ENCODE results near the gene ABCB11.

Gene ABCB11

DNA sequence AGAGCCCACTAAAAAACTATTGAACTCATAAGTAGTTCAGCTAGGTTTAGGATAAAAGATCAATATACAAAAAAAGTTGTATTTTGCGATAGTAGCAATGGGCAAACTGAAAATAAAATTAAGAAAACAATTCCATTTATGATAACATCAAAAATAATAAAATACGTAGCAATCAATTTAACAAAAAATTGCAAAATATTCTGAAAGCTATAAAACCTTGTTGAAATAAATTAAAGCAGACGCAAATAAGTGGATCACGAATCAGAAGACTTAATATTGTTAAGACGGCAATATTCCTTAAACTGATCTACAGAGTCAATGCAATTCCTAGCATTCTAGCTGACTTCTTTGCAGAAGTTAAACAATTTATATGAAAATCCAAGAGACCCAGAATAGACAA lies 24.5 kb downstream of the ABCB11 start:
- no peak for DNase-seq

DNA sequence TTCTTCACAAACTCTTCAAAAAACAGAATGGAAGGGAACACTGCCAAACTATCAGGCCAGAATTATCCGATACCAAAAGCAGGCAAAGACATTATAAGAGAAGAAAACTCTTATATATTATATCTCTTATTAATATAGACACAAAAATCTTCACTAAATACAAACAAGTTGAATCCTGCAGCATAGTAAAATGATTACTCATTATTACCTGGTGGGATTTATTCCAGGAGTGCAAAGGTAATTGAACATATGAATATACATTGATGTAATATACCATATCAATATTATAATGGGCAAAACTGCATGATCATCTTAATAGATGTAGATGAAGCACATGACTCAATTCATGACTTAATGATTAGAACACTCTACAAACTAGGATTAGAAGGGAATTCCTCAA lies 25.1 kb downstream of the ABCB11 start:
- no peak for DNase-seq

DNA sequence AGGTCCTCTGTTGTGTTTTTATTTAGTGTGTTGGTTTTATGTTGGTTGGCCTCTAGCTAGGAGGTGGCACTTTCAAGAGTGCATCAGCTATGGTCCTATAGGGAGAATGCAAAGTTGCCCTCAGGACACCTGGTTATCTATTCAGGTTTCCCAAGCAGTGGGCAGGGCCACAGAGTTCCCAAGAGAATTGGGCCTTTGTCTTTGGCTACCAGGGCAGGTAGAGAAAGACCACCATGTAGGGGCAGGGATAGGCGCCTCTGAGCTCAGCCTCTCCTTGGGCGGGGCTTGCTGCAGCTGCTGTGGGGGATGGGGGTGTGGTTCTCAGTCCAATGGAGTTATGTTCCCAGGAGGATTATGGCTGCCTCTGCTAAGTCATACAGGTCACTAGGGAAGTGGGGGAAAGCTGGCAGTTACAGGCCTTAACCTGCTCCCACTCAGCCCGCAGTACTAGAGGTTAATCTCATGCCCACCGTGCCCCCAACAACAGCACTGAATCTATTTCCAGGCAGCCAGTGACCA lies 26.0 kb downstream of the ABCB11 start:
- DNase-seq: no peak

GRCh38 chr2:169002161-169002738 lies 28.9 kb downstream of the ABCB11 start:
- no peak for DNase-seq

GRCh38 chr2:169001116-169001815 lies 29.9 kb downstream of the ABCB11 start:
- DNase-seq: no peak

DNA sequence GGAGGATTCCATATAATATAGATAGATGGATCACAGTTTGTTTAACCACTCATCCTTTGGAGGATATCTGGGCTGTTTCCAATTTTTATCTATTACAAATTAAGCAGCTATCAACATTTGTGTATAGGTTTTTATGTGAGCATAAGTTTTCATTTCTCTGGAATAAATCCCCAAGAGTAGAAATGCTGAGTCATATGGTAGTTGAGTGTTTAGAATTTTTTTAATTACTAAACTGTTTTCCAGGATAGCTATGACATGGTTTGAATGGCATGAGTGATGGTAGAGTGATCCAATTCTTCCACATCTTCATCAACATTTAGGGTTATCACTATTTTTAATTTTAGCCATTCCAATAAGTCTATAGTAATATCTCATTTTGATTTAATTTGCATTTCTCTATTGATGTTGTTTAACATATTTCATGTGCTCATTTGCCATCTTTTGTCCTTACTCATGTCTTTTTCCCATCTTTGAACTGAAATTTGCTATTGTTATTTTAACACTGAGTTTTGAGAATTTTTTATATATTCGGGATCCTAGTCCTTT lies 31.4 kb downstream of the ABCB11 start:
- no peak for DNase-seq

GRCh38 chr2:168998609-168999211 lies 32.4 kb downstream of the ABCB11 start:
- no peak for DNase-seq

DNA sequence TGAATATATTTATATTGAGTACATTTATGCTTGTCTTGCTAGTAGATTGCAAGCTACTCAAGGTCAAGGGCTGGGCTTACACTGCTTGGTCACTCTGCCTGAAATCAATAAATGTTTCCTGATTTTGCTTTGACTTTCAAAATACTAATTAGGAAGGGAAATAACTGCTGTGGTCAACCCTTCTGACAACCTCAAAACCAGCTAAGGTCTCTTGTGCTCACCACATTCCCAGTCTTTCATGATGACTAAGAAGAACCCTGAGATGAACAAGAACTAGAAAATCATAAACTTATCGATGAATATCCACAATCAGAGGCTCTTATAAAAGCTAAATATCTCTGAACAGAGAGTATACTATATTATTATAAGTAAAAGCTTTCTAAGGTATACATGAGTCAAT lies 33.3 kb downstream of the ABCB11 start:
- no peak for DNase-seq

DNA sequence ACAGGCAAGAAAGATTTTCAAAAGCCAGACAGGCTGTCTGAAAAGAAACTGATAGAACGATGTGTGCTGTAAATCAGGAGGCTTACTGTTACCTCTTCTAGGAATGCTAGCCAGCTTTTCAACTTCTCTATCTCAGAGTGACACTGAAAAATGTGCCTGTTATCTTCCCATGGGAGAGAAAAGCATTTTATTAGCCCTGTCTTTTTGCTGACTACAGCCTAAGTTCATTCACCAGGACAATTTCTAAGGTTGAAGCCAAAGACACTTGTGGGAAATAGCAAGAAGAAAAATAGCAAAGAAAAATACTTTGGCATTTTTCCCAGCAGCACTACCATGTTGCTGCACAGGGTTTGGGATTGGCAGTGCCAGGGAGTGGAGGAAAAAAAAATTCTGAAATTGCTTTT lies 34.0 kb downstream of the ABCB11 start:
- no peak for DNase-seq

GRCh38 chr2:168995744-168996143 lies 35.4 kb downstream of the ABCB11 start:
- no peak for DNase-seq

- DNase-seq: no peak
These were observed 37.6 kb downstream of the ABCB11 start for GRCh38 chr2:168993538-168993937.

DNA sequence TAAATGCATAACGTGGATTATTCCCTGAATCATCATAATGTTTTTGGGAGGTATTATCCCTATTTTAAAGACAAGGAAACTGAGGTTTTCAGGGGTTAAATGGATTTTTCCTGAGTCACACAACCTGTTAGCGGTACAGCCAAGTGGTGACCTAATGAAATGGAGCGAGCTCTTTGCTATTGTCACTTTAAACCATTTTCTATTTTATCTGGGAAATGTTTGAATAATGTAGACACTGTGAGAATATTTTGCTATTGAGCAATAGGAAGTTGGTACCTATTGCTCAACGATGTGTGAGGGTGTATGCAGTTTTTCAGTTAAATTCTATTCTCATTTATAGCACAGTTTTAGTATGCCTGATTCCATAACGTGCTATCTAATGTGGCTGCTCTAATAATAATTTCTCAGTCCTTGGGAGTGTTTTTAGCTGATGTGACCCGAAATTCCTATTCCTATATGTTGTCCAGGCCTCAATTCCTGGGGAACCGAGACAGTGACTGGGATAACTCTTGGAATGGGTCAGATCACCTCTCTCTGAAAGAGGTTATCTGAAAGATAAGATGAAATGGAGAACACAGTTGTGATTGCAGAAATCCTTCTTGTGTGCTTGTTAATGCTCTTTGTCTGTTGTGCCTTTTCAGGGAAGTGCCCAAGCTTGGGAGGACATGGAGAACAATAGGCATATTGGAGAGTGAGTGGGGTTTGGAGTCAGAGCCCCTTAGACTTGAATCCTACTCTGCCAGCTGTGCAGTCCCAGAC lies 38.4 kb downstream of the ABCB11 start:
- no peak for DNase-seq

- DNase-seq: no peak
These were observed 39.1 kb downstream of the ABCB11 start for GRCh38 chr2:168992026-168992425.

GRCh38 chr2:168988755-168989154 lies 42.4 kb downstream of the ABCB11 start:
- no peak for DNase-seq

DNA sequence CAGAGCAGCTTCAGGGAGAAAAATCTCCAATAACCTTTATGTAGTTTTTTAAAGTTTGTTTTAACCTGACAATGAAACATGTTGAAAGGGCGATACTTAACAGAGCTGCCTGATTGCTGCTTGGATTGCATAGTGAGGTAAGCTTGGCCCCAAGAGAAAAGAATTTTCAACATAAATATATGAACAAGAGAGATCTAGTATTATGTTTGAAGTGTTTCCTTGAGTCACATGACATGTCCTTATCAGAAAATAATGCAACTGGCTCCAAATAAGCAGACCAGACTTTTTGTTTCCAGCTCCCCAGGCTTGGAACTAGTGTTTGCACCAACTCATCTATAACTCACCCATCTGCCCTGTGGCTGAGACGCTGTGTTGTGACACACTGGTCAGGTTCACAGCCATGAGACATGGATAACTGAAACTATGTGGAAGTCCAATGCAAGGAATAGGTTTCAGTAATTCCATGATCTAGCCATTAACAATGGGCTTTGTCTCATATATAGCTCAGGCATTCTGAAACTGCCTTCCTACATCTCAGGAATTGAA lies 44.7 kb downstream of the ABCB11 start:
- DNase-seq: no peak

- no peak for DNase-seq
These were observed 49.5 kb downstream of the ABCB11 start for GRCh38 chr2:168981651-168982050.

DNA sequence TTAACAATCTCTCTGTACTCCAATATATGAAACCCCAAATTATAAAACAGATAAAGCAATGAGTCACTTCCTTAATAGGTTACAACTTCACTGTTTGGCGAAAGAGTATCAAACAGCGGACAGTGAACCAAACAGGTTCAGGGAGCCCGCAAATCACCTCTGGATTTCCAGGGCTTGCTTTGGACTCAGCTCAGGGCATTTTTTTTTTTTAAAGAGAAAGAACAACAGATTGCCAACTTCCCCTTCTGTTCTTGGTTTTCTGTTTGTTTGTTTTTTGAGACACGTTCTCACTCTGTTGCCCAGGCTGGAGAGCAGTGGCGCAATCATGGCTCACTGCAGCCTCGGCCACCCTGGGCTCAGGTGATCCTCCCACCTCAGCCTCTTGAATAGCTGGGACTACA lies 52.7 kb downstream of the ABCB11 start:
- DNase-seq: no peak

DNA sequence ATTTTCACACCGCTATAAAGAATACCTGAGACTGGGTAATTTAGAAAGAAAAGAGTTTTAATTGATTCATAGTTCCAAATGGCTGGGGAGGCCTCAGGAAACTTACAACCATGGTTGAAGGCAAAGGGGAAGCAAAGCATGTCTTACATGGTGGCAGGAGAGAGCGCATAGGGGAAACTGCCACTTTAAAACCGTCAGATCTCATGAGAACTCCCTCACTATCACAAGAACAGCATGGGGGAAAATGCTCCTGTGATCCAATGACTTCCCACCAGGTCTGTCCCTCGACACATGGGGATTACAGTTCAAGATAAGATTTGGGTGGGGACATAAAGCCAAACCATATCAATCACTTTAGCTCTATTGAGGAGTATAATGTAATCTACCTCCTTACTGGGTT lies 53.5 kb downstream of the ABCB11 start:
- no peak for DNase-seq

DNA sequence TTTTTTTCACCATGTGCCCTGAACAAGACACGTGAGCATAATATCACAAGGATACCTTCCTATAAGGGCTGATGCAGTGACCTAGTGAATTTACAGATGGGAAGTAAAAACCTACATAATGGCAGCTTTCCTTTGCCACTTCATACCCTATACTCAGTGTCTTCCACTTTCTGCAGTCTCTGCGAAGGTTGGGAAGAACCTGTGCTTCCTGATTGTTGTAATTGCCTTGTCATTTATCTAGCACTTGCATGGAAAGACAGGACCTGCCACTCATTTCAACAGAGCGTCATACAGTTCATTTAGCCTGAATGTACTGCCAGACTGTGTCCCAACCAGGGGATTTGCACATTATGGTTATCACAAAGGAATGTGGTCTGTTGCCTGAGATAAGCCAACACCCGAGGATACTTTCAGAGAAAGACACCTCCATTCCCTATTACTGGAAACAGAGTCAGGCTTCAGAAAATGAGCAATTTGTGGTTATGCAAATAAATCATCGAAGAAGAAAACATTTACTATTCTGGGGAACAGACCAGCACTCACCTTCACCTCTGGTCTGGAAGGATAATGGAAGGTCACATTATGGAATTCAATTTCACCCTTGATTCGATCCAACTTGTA lies 55.0 kb downstream of the ABCB11 start:
- no peak for DNase-seq

DNA sequence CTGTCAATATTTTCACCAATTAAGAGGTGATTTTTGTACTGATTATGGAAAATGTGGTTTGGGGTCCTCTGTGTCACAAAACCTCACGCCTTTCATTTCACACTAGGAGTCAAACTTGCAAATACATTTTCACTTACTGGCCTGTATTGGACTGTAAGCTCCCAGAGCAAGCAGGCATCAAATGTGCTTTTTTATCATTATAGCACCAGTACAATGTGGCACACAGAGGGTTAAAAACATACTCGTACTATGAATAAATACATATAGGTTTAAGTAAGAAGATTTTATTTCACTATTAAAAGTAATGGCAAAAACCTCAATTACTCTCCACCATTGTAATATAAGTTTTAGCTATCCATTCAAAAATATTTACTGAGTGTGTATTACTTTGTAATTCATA lies 56.7 kb downstream of the ABCB11 start:
- DNase-seq: no peak

DNA sequence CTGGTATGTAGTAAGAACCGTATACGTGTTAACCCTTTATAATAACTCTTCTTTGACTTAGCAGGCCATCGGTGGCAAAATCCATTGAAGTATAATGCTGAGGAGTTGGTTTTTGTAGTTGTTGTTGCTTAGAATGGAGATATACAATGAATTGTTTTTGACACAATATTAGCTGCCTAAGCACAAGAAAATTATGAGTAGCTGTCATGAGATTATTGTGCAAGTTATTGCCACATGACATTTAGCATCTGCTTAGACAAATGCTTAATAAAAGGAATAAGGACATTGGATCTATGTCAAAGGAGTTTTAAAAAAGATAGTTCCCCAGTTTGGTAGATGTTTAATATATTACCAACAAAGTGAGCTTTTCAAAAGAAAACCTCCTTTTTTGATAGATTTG lies 59.9 kb downstream of the ABCB11 start:
- DNase-seq: no peak

- DNase-seq: no peak
These were observed 60.4 kb downstream of the ABCB11 start for GRCh38 chr2:168970711-168971233.

All from activated naive CD4-positive, alpha-beta T cell (primary cell).